ENCODE measurements around the gene GABRG2.

GRCh38 chr5:162160401-162160800 is 92.8 kb downstream of the GABRG2 start:
- TF ChIP-seq POLR2AphosphoS5 (IDR thresholded peaks at IDR 0.05; ENCODE audit: insufficient read depth, low read depth, low read length) (no peak), MAX (IDR thresholded peaks at IDR 0.05; ENCODE audit: insufficient read depth, insufficient read length) (no peak), CTCF (IDR thresholded peaks at IDR 0.05; ENCODE audit: extremely low read depth in 1 of 2, insufficient read depth in 1 of 2, low read depth in 1 of 2, low read length in 2 of 2) (no peak), FOS (IDR thresholded peaks at IDR 0.05; ENCODE audit: borderline replicate concordance, insufficient read depth, low read length) (no peak), EZH2 (IDR thresholded peaks at IDR 0.05; ENCODE audit: borderline replicate concordance, low read depth, low read length, severe bottlenecking) (no peak), POLR2A (IDR thresholded peaks at IDR 0.05; ENCODE audit: low read depth, low read length) (no peak), MYC (IDR thresholded peaks at IDR 0.05; ENCODE audit: low read depth, low read length) (no peak), JUN (IDR thresholded peaks at IDR 0.05; ENCODE audit: borderline replicate concordance, insufficient read depth, insufficient read length, low read depth) (no peak)
